HFFc6 (cell line): ENCODE data around the gene BICRA. TPM values are rescaled to one million over a fixed set of nuclear protein-coding genes. Genes with fewer than 3 reads are reported as not detected.
"Not testable (repeated sequence)": the region's sequence is repeated elsewhere in the genome, so short reads cannot be mapped to it uniquely, and the experiment has no call there.

ENCODE experiments used
- DNase-seq: peaks from one replicate; pipeline ENCODE4 v3.0.0-alpha.2; 2018
- H3K27ac Mint-ChIP-seq: 2 replicates; pipeline ENCODE4 v1.8.0; 2020; ENCODE audit warnings: mild to moderate bottlenecking, mixed read lengths
- H3K27me3 Mint-ChIP-seq: 2 replicates; pipeline ENCODE4 v1.8.0; 2021; ENCODE audit warnings: mild to moderate bottlenecking, moderate library complexity, mixed read lengths; ENCODE audit not compliant: insufficient read depth
- H3K36me3 Mint-ChIP-seq: 2 replicates; pipeline ENCODE4 v1.8.0; 2021; ENCODE audit warnings: low read depth, mixed read lengths
- H3K4me1 Mint-ChIP-seq: 2 replicates; pipeline ENCODE4 v1.8.0; 2020; ENCODE audit warnings: low read depth, mixed read lengths
- H3K4me3 Mint-ChIP-seq: 2 replicates; pipeline ENCODE4 v1.8.0; 2020; ENCODE audit warnings: mild to moderate bottlenecking, moderate library complexity, mixed read lengths
- H3K9me3 Mint-ChIP-seq: 2 replicates; pipeline ENCODE4 v1.8.0; 2020; ENCODE audit warnings: mild to moderate bottlenecking, mixed read lengths
- total RNA-seq, 6 experiments: library from RNA; stranded (reverse); fragmentation: NEBNext Ultra II Directional; extraction: Animal tissue kit (Norgen Biotek cat#: 25700); gene quantifications; 2 replicates in 1 of 6; 3 replicates in 5 of 6; pipeline ENCODE4 v1.2.3, GENCODE V29; 2021
- TF ChIP-seq, protein P1 (sequence below): fragments of 200-600 bp; sonication (generic); IDR thresholded peaks from 2 replicates; pipeline ENCODE4 v1.5.0; 2021; ENCODE audit warnings: antibody characterized with exemption, mild to moderate bottlenecking

The BICRA gene
- total RNA-seq, 6 experiments from 2014 or later, result 11.8 to 16.7 (median 15.5) TPM

- Mint-ChIP-seq H3K4me1 (peaks cover 23% of the 10 kb centered on the region), H3K27me3 (peaks cover 3% of the 10 kb centered on the region; the same call in 1 of the 2 replicates), H3K36me3 (peaks cover 9% of the 10 kb centered on the region), H3K27ac (no peak overlapping the region), H3K9me3 (peaks cover 22% of the 10 kb centered on the region), H3K4me3 (no peak overlapping the region)
- TF ChIP-seq, protein P1, sequence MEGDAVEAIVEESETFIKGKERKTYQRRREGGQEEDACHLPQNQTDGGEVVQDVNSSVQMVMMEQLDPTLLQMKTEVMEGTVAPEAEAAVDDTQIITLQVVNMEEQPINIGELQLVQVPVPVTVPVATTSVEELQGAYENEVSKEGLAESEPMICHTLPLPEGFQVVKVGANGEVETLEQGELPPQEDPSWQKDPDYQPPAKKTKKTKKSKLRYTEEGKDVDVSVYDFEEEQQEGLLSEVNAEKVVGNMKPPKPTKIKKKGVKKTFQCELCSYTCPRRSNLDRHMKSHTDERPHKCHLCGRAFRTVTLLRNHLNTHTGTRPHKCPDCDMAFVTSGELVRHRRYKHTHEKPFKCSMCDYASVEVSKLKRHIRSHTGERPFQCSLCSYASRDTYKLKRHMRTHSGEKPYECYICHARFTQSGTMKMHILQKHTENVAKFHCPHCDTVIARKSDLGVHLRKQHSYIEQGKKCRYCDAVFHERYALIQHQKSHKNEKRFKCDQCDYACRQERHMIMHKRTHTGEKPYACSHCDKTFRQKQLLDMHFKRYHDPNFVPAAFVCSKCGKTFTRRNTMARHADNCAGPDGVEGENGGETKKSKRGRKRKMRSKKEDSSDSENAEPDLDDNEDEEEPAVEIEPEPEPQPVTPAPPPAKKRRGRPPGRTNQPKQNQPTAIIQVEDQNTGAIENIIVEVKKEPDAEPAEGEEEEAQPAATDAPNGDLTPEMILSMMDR, result no peak
- no peak for DNase-seq
These were observed 21.6 kb upstream of the BICRA start for GRCh38 chr19:47587295-47587694.

DNA sequence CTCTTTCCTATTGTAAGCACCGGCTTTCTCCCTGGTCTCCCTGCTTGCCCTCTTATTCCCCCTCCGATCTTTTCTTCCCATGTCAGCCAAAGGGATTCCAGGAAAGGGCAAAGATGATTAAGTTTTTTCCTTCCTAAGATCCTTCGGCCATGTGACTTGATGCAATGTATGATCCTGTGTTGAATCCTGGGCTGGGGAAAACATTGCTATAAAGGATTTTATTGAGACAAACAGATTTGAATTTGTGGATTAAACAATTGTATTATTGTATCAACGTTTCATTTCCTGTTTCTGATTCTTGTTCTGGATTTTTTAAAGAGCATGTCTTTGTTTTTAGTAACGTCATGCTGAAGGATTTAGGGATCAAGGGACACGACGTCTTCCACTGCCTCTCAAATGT is 19.1 kb upstream of the BICRA start:
- peaks cover 9% of the 10 kb centered on the region for H3K36me3 Mint-ChIP-seq
- peaks cover 4% of the 10 kb centered on the region for H3K27me3 Mint-ChIP-seq
- H3K27ac Mint-ChIP-seq, result no peak overlapping the region
- H3K4me3 Mint-ChIP-seq, result no peak overlapping the region
- H3K4me1 Mint-ChIP-seq, result peaks cover 11% of the 10 kb centered on the region
- peaks cover 22% of the 10 kb centered on the region for H3K9me3 Mint-ChIP-seq
- TF ChIP-seq, protein P1, result no peak
- DNase-seq, result no peak

GRCh38 chr19:47593860-47594259 is 15.1 kb upstream of the BICRA start:
- Mint-ChIP-seq H3K9me3 (no peaks in the 10 kb centered on the region), H3K4me1 (peaks cover 22% of the 10 kb centered on the region), H3K27me3 (peaks cover 4% of the 10 kb centered on the region), H3K36me3 (no peaks in the 10 kb centered on the region), H3K27ac (no peak overlapping the region), H3K4me3 (no peak overlapping the region)
- no peak for DNase-seq
- TF ChIP-seq, protein P1, result no peak

- DNase-seq, result no peak
- no peak overlapping the region for H3K4me3 Mint-ChIP-seq
- H3K36me3 Mint-ChIP-seq, result peaks cover 5% of the 10 kb centered on the region; the same call in 1 of the 2 replicates
- peaks cover 30% of the 10 kb centered on the region for H3K4me1 Mint-ChIP-seq
- H3K27me3 Mint-ChIP-seq, result peaks cover 4% of the 10 kb centered on the region
- no peak overlapping the region for H3K27ac Mint-ChIP-seq
- H3K9me3 Mint-ChIP-seq, result no peaks in the 10 kb centered on the region
- TF ChIP-seq, protein P1, result no peak
These were observed 13.0 kb upstream of the BICRA start for GRCh38 chr19:47595944-47596343.

- Mint-ChIP-seq H3K36me3 (peaks cover 5% of the 10 kb centered on the region; the same call in 1 of the 2 replicates), H3K9me3 (no peaks in the 10 kb centered on the region), H3K27me3 (peaks cover 3% of the 10 kb centered on the region), H3K4me1 (peaks cover 30% of the 10 kb centered on the region), H3K4me3 (peak overlapping the region; percentile 90), H3K27ac (peak overlapping the region; percentile 96)
- DNase-seq, result peak; percentile 98
- TF ChIP-seq, protein P1, result no peak
These were observed 10.3 kb upstream of the BICRA start for GRCh38 chr19:47598407-47599349.

GRCh38 chr19:47599671-47600245 is 9.2 kb upstream of the BICRA start:
- H3K27ac Mint-ChIP-seq, result peak overlapping the region; percentile 96
- H3K4me3 Mint-ChIP-seq, result peak overlapping the region; percentile 90
- peaks cover 30% of the 10 kb centered on the region for H3K4me1 Mint-ChIP-seq
- H3K36me3 Mint-ChIP-seq, H3K27me3 Mint-ChIP-seq, DNase-seq, H3K9me3 Mint-ChIP-seq: not testable (repeated sequence)
